GOT3 (cell line): Measurements from ENCODE around the gene AXDND1.
"Not testable (repeated sequence)": the region's sequence is repeated elsewhere in the genome, so short reads cannot be mapped to it uniquely, and the experiment has no call there.

ENCODE experiments used
- DNase-seq: peaks from one replicate; lab custom pipeline; 2025; ENCODE audit warnings: mixed read lengths; lab: John Stamatoyannopoulos, UW

AXDND1 gene

GRCh38 chr1:179366093-179366800 is 476 bp downstream of the AXDND1 start:
- peak; percentile 53 for DNase-seq

GRCh38 chr1:179369751-179370341 is 4.1 kb downstream of the AXDND1 start:
- DNase-seq: no peak

GRCh38 chr1:179372160-179372559 is 6.4 kb downstream of the AXDND1 start:
- no peak for DNase-seq

- DNase-seq: no peak
Measured at GRCh38 chr1:179376223-179376622, 10.5 kb downstream of the AXDND1 start.

- DNase-seq: no peak
Measured at GRCh38 chr1:179380299-179380698, 14.5 kb downstream of the AXDND1 start.

GRCh38 chr1:179384027-179384426 is 18.3 kb downstream of the AXDND1 start:
- no peak for DNase-seq

GRCh38 chr1:179385510-179385909 is 19.7 kb downstream of the AXDND1 start:
- DNase-seq: no peak

- DNase-seq: no peak
Measured at GRCh38 chr1:179393721-179394120, 27.9 kb downstream of the AXDND1 start.

- not testable (repeated sequence) for DNase-seq
Measured at GRCh38 chr1:179399399-179399798, 33.6 kb downstream of the AXDND1 start.

- not testable (repeated sequence) for DNase-seq
Measured at GRCh38 chr1:179417760-179418159, 52.0 kb downstream of the AXDND1 start.

- DNase-seq: not testable (repeated sequence)
Measured at GRCh38 chr1:179418706-179419105, 52.9 kb downstream of the AXDND1 start.

GRCh38 chr1:179424610-179425009 is 58.8 kb downstream of the AXDND1 start:
- DNase-seq: no peak

- no peak for DNase-seq
Measured at GRCh38 chr1:179425186-179425585, 59.4 kb downstream of the AXDND1 start.

GRCh38 chr1:179437171-179437570 is 71.4 kb downstream of the AXDND1 start:
- no peak for DNase-seq

- not testable (repeated sequence) for DNase-seq
Measured at GRCh38 chr1:179439646-179440045, 73.9 kb downstream of the AXDND1 start.

- DNase-seq: not testable (repeated sequence)
Measured at GRCh38 chr1:179440301-179440700, 74.5 kb downstream of the AXDND1 start.

- DNase-seq: no peak
Measured at GRCh38 chr1:179440971-179441370, 75.2 kb downstream of the AXDND1 start.

- DNase-seq: no peak
Measured at GRCh38 chr1:179441501-179441900, 75.7 kb downstream of the AXDND1 start.

- DNase-seq: not testable (repeated sequence)
Measured at GRCh38 chr1:179442846-179443245, 77.1 kb downstream of the AXDND1 start.

- DNase-seq: no peak
Measured at GRCh38 chr1:179445593-179445992, 79.8 kb downstream of the AXDND1 start.

GRCh38 chr1:179447489-179447888 is 81.7 kb downstream of the AXDND1 start:
- DNase-seq: no peak

- DNase-seq: no peak
Measured at GRCh38 chr1:179448437-179449149, 82.8 kb downstream of the AXDND1 start.

- not testable (repeated sequence) for DNase-seq
Measured at GRCh38 chr1:179459606-179460206, 93.9 kb downstream of the AXDND1 start.
